K562 (cell line): Measurements from ENCODE around the gene BFSP1. TPM values are rescaled to one million over a fixed set of nuclear protein-coding genes. Genes with fewer than 3 reads are reported as not detected.

Source experiments
- CAMTA2 ChIP-seq: fragments of 250-450 bp; sonication (Bioruptor Pico); conservative IDR thresholded peaks from 2 replicates; pipeline ENCODE4 v1.5.1; 2022
- DACH1 ChIP-seq: fragments of 450-650 bp; IDR thresholded peaks from 2 replicates; pipeline ENCODE4 v1.6.1; 2018; ENCODE audit not compliant: partially characterized antibody
- DEAF1 ChIP-seq: fragments of 450-650 bp; formaldehyde crosslinking; IDR thresholded peaks from 2 replicates; pipeline ENCODE4 v1.4.0; 2020; ENCODE audit warnings: mild to moderate bottlenecking, moderate library complexity
- E2F8 ChIP-seq: fragments of 450-650 bp; IDR thresholded peaks from 2 replicates; pipeline ENCODE4 v1.7.1; 2018; ENCODE audit warnings: mild to moderate bottlenecking, low read depth; ENCODE audit not compliant: partially characterized antibody
- ESRRA ChIP-seq: fragments of 450-650 bp; IDR thresholded peaks from 2 replicates; pipeline ENCODE4 v1.6.1; 2014; ENCODE audit warnings: low read depth, mild to moderate bottlenecking, moderate library complexity, borderline replicate concordance
- GATA2 ChIP-seq: sonication (generic); formaldehyde crosslinking; IDR thresholded peaks from 2 replicates; pipeline ENCODE4 v1.4.0; 2020; ENCODE audit warnings: mild to moderate bottlenecking, missing genetic modification reagents
- HNRNPK ChIP-seq: fragments of 200-400 bp; formaldehyde crosslinking; IDR thresholded peaks from one replicate; pipeline ENCODE4 v1.6.1; 2018; ENCODE audit warnings: mild to moderate bottlenecking, low read depth, low read length; ENCODE audit not compliant: poor library complexity, severe bottlenecking
- HSF4 ChIP-seq: fragments of 250-450 bp; sonication (Bioruptor Pico); IDR thresholded peaks from 2 replicates; pipeline ENCODE4 v2.1.2; 2022; ENCODE audit warnings: mild to moderate bottlenecking, moderate library complexity, borderline replicate concordance
- POLR2A ChIP-seq: fragments of 450-650 bp; conservative IDR thresholded peaks from 2 replicates; pipeline ENCODE4 v1.6.1; 2016
- PRPF4 ChIP-seq: fragments of 200-400 bp; formaldehyde crosslinking; IDR thresholded peaks from one replicate; pipeline ENCODE4 v1.6.1; 2017; ENCODE audit warnings: low read length, low read depth, mild to moderate bottlenecking; ENCODE audit not compliant: insufficient read depth, poor library complexity, severe bottlenecking
- RBM14 ChIP-seq: fragments of 200-400 bp; formaldehyde crosslinking; IDR thresholded peaks from 2 replicates; pipeline ENCODE4 v1.6.1; 2018; ENCODE audit warnings: low read depth, mild to moderate bottlenecking, low read length, moderate library complexity, borderline replicate concordance; ENCODE audit not compliant: insufficient read depth
- RHOXF2B ChIP-seq: fragments of 250-450 bp; sonication (Bioruptor Pico); conservative IDR thresholded peaks from 2 replicates; pipeline ENCODE4 v1.5.1; 2021
- TAF15 ChIP-seq: fragments of 200-400 bp; formaldehyde crosslinking; IDR thresholded peaks from 2 replicates; pipeline ENCODE4 v1.6.1; 2017; ENCODE audit warnings: mild to moderate bottlenecking, low read depth, low read length, moderate library complexity
- ZBTB7A ChIP-seq: IDR thresholded peaks from 2 replicates; pipeline ENCODE4 v1.6.1; 2011; ENCODE audit warnings: low read depth, mild to moderate bottlenecking, low read length, moderate library complexity, borderline replicate concordance; ENCODE audit not compliant: control insufficient read depth
- ZC3H8 ChIP-seq: fragments of 450-650 bp; IDR thresholded peaks from 2 replicates; pipeline ENCODE4 v1.6.1; 2017
- ZEB2 ChIP-seq: fragments of 450-650 bp; IDR thresholded peaks from 2 replicates; pipeline ENCODE4 v1.6.1; 2016
- ZNF140 ChIP-seq: fragments of 250-450 bp; sonication (Bioruptor Pico); IDR thresholded peaks from 2 replicates; pipeline ENCODE4 v1.8.0; 2021; ENCODE audit warnings: moderate library complexity, mild to moderate bottlenecking, inconsistent platforms
- ZNF395 ChIP-seq: fragments of 200-800 bp; sonication (Bioruptor generic); IDR thresholded peaks from 2 replicates; pipeline ENCODE4 v1.6.1; 2017; ENCODE audit warnings: missing genetic modification characterization, missing compliant biosample characterization
- ZNF444 ChIP-seq: fragments of 250-450 bp; sonication (Bioruptor Pico); IDR thresholded peaks from 2 replicates; pipeline ENCODE4 v1.4.0; 2020; ENCODE audit warnings: mild to moderate bottlenecking, moderate library complexity
- polyA plus RNA-seq, 8 experiments: library from polyadenylated mRNA; depleted of rRNA in 4 of 8; stranded (reverse) in 5 of 8; unstranded in 3 of 8; fragments of >200 nt; fragmentation: Nextera tagmentation in 2 of 8; fragmentation: Illumina TruSeq in 1 of 8; extraction: Ambion mirVana in 2 of 8; extraction: Trizol in 1 of 8; gene quantifications; 2 replicates each; pipeline versions ENCODE4 v1.2.1 to v1.2.3, GENCODE V29; 2011 to 2014; ENCODE audit warnings: inconsistent platforms in 1 of 8, missing spikeins in 1 of 8
- total RNA-seq, 7 experiments: library from RNA; depleted of rRNA in 6 of 7; stranded (reverse); fragments of >200 nt in 6 of 7; fragmentation: Illumina TruSeq in 2 of 7; extraction: Trizol in 2 of 7; gene quantifications; 2 replicates each; pipeline versions ENCODE4 v1.2.1 to v1.2.3, GENCODE V29; 2011 to 2021; ENCODE audit warnings: low replicate concordance in 1 of 7
- TF ChIP-seq, protein P1 (sequence below): fragments of 250-450 bp; sonication (Bioruptor Pico); IDR thresholded peaks from 2 replicates; pipeline ENCODE4 v1.4.0; 2020; ENCODE audit warnings: mild to moderate bottlenecking, moderate library complexity
- TF ChIP-seq, protein P2 (sequence below): fragments of 450-650 bp; formaldehyde crosslinking; IDR thresholded peaks from 2 replicates; pipeline ENCODE4 v1.4.0; 2020; ENCODE audit warnings: mild to moderate bottlenecking, mixed read lengths

BFSP1 gene
- total and polyA plus RNA-seq, 9 of the 15 experiments (the other 6 are each of a cell fraction or from before 2014, with no cell fraction given): 0.09 to 0.86 (median 0.40) TPM

DNA sequence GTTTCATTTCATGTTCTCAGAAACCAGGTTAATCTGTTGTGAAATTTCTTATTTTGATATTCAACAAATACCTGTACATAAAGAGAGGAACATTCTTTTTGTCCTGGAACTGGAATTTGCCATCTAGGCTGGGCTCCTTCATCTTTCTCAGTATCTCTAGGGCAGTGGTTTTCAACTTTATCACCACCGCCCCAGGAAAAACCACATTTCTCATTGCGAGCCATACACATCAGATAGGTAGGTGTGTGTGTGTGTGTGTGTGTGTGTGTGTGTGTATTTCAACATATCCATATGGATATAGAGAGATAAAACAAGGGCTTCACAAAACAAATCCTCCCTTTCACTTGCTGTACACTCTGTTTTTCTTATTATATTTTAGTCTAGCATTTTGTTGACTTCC lies 24.1 kb downstream of the BFSP1 start (continued):
- no peak for TF ChIP-seq DEAF1 (CRISPR knock-in tag)
- no peak for TF ChIP-seq PRPF4
- TF ChIP-seq HSF4: no peak
- no peak for TF ChIP-seq RBM14
- TF ChIP-seq DACH1: no peak
- no peak for TF ChIP-seq TAF15
- peak; percentile 49; the same call in 1 of the 2 replicates for TF ChIP-seq ZNF395 (CRISPR knock-in tag)
- TF ChIP-seq ZNF140 (CRISPR knock-in tag): no peak
- no peak for TF ChIP-seq E2F8
- TF ChIP-seq, protein P1, sequence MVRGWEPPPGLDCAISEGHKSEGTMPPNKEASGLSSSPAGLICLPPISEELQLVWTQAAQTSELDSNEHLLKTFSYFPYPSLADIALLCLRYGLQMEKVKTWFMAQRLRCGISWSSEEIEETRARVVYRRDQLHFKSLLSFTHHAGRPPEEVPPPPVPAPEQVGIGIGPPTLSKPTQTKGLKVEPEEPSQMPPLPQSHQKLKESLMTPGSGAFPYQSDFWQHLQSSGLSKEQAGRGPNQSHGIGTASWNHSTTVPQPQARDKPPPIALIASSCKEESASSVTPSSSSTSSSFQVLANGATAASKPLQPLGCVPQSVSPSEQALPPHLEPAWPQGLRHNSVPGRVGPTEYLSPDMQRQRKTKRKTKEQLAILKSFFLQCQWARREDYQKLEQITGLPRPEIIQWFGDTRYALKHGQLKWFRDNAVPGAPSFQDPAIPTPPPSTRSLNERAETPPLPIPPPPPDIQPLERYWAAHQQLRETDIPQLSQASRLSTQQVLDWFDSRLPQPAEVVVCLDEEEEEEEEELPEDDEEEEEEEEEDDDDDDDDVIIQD: no peak
- no peak for TF ChIP-seq HNRNPK
- TF ChIP-seq ZEB2: peak; percentile 38; the same call in 1 of the 2 replicates
- no peak for TF ChIP-seq CAMTA2
- TF ChIP-seq POLR2A: no peak
- peak; percentile 21; the same call in 1 of the 2 replicates for TF ChIP-seq ESRRA
- no peak for TF ChIP-seq ZC3H8
- no peak for TF ChIP-seq ZNF444
- no peak for TF ChIP-seq RHOXF2B (CRISPR knock-in tag)
- TF ChIP-seq ZBTB7A: no peak
- TF ChIP-seq GATA2 (CRISPR knock-in tag): peak; percentile 53; the same call in 1 of the 2 replicates
- TF ChIP-seq, protein P2, sequence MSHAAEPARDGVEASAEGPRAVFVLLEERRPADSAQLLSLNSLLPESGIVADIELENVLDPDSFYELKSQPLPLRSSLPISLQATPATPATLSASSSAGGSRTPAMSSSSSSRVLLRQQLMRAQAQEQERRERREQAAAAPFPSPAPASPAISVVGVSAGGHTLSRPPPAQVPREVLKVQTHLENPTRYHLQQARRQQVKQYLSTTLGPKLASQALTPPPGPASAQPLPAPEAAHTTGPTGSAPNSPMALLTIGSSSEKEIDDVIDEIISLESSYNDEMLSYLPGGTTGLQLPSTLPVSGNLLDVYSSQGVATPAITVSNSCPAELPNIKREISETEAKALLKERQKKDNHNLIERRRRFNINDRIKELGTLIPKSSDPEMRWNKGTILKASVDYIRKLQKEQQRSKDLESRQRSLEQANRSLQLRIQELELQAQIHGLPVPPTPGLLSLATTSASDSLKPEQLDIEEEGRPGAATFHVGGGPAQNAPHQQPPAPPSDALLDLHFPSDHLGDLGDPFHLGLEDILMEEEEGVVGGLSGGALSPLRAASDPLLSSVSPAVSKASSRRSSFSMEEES (CRISPR knock-in tag): no peak
